Umbilical cord (tissue), 2 donors: ENCODE data around the gene SH3PXD2A. TPM values are rescaled to one million over a fixed set of nuclear protein-coding genes. Genes with fewer than 3 reads are reported as not detected.
"Not testable (repeated sequence)": the region's sequence is repeated elsewhere in the genome, so short reads cannot be mapped to it uniquely, and the experiment has no call there.

ENCODE experiments used
- DNase-seq: peaks from one replicate; pipeline ENCODE4 v3.0.0-alpha.2; 2015; ENCODE audit warnings: low spot score
- total RNA-seq: library from RNA; depleted of rRNA; stranded (reverse); fragments of >200 nt; gene quantifications from one replicate; pipeline ENCODE4 v1.2.3, GENCODE V29; 2014; ENCODE audit warnings: low replicate concordance; ENCODE audit not compliant: insufficient read depth

The SH3PXD2A gene
- total RNA-seq, 1 donor from 2014 or later: 38.3 TPM

GRCh38 chr10:103814626-103815370 is 40.6 kb downstream of the SH3PXD2A start:
- DNase-seq: no peak

GRCh38 chr10:103814105-103814504 is 41.3 kb downstream of the SH3PXD2A start:
- no peak for DNase-seq

- DNase-seq: not testable (repeated sequence)
Observed at GRCh38 chr10:103813312-103813711, 42.1 kb downstream of the SH3PXD2A start.

GRCh38 chr10:103812432-103812831 is 42.9 kb downstream of the SH3PXD2A start:
- no peak for DNase-seq

GRCh38 chr10:103812004-103812403 is 43.4 kb downstream of the SH3PXD2A start:
- DNase-seq: no peak

GRCh38 chr10:103811463-103811862 is 43.9 kb downstream of the SH3PXD2A start:
- no peak for DNase-seq

- DNase-seq: no peak
Observed at GRCh38 chr10:103808780-103809179, 46.6 kb downstream of the SH3PXD2A start.

- DNase-seq: no peak
Observed at GRCh38 chr10:103807996-103808395, 47.4 kb downstream of the SH3PXD2A start.

GRCh38 chr10:103806395-103807187 is 48.8 kb downstream of the SH3PXD2A start:
- DNase-seq: peak; percentile 50

- DNase-seq: no peak
Observed at GRCh38 chr10:103805781-103806180, 49.6 kb downstream of the SH3PXD2A start.

- no peak for DNase-seq
Observed at GRCh38 chr10:103804871-103805270, 50.5 kb downstream of the SH3PXD2A start.

- DNase-seq: peak; percentile 44
Observed at GRCh38 chr10:103803941-103804340, 51.4 kb downstream of the SH3PXD2A start.

GRCh38 chr10:103802637-103803353 is 52.6 kb downstream of the SH3PXD2A start:
- DNase-seq: no peak

GRCh38 chr10:103802081-103802480 is 53.3 kb downstream of the SH3PXD2A start:
- no peak for DNase-seq

GRCh38 chr10:103800789-103801540 is 54.4 kb downstream of the SH3PXD2A start:
- no peak for DNase-seq

GRCh38 chr10:103800089-103800488 is 55.3 kb downstream of the SH3PXD2A start:
- no peak for DNase-seq

- DNase-seq: no peak
Observed at GRCh38 chr10:103799341-103799740, 56.0 kb downstream of the SH3PXD2A start.

- DNase-seq: no peak
Observed at GRCh38 chr10:103798511-103798910, 56.9 kb downstream of the SH3PXD2A start.

- DNase-seq: no peak
Observed at GRCh38 chr10:103797857-103798256, 57.5 kb downstream of the SH3PXD2A start.

GRCh38 chr10:103795634-103796270 is 59.6 kb downstream of the SH3PXD2A start:
- no peak for DNase-seq

- DNase-seq: no peak
Observed at GRCh38 chr10:103794996-103795395, 60.4 kb downstream of the SH3PXD2A start.
